HepG2 (cell line): ENCODE data around the gene SAMD13. TPM values are rescaled to one million over a fixed set of nuclear protein-coding genes. Genes with fewer than 3 reads are reported as not detected.

Experiments
- POGK ChIP-seq: sonication (generic); formaldehyde crosslinking; conservative IDR thresholded peaks from 2 replicates; pipeline ENCODE4 v1.8.0; 2022; ENCODE audit warnings: mild to moderate bottlenecking, moderate library complexity, missing genetic modification reagents
- ZGPAT ChIP-seq: IDR thresholded peaks from 2 replicates; pipeline ENCODE4 v1.6.1; 2016; ENCODE audit warnings: mild to moderate bottlenecking
- ZNF766 ChIP-seq: sonication (generic); formaldehyde crosslinking; IDR thresholded peaks from 2 replicates; pipeline ENCODE4 v1.5.0; 2020; ENCODE audit warnings: missing genetic modification reagents, borderline replicate concordance
- polyA plus RNA-seq, 8 experiments: library from polyadenylated mRNA; depleted of rRNA in 3 of 8; stranded (reverse) in 7 of 8; unstranded in 1 of 8; fragments of >200 nt; fragmentation: Illumina TruSeq in 4 of 8; extraction: Trizol in 4 of 8; gene quantifications; 2 replicates each; pipeline versions ENCODE4 v1.2.1 to v1.2.3, GENCODE V29; 2011 to 2016; ENCODE audit warnings: low read depth in 4 of 8, missing spikeins in 1 of 8, mixed read lengths in 1 of 8; ENCODE audit not compliant: insufficient read depth in 1 of 8
- total RNA-seq, 5 experiments: library from RNA; depleted of rRNA; stranded (reverse); fragments of >200 nt; fragmentation: Illumina TruSeq; extraction: Trizol; gene quantifications; 2 replicates each; pipeline ENCODE4 v1.2.3, GENCODE V29; 2016; ENCODE audit warnings: low read depth in 1 of 5
- TF ChIP-seq, protein P1 (sequence below): sonication (generic); formaldehyde crosslinking; IDR thresholded peaks from 2 replicates; pipeline ENCODE4 v1.5.1; 2020; ENCODE audit warnings: mild to moderate bottlenecking, missing genetic modification reagents, moderate library complexity

Gene SAMD13
- total and polyA plus RNA-seq, 2 of the 13 experiments (the other 11 are each of a cell fraction or from before 2014, with no cell fraction given): 0.09 to 0.18 TPM

- TF ChIP-seq, protein P1, sequence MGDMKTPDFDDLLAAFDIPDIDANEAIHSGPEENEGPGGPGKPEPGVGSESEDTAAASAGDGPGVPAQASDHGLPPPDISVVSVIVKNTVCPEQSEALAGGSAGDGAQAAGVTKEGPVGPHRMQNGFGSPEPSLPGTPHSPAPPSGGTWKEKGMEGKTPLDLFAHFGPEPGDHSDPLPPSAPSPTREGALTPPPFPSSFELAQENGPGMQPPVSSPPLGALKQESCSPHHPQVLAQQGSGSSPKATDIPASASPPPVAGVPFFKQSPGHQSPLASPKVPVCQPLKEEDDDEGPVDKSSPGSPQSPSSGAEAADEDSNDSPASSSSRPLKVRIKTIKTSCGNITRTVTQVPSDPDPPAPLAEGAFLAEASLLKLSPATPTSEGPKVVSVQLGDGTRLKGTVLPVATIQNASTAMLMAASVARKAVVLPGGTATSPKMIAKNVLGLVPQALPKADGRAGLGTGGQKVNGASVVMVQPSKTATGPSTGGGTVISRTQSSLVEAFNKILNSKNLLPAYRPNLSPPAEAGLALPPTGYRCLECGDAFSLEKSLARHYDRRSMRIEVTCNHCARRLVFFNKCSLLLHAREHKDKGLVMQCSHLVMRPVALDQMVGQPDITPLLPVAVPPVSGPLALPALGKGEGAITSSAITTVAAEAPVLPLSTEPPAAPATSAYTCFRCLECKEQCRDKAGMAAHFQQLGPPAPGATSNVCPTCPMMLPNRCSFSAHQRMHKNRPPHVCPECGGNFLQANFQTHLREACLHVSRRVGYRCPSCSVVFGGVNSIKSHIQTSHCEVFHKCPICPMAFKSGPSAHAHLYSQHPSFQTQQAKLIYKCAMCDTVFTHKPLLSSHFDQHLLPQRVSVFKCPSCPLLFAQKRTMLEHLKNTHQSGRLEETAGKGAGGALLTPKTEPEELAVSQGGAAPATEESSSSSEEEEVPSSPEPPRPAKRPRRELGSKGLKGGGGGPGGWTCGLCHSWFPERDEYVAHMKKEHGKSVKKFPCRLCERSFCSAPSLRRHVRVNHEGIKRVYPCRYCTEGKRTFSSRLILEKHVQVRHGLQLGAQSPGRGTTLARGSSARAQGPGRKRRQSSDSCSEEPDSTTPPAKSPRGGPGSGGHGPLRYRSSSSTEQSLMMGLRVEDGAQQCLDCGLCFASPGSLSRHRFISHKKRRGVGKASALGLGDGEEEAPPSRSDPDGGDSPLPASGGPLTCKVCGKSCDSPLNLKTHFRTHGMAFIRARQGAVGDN (CRISPR knock-in tag): peak; percentile 62
- no peak for TF ChIP-seq ZNF766 (CRISPR knock-in tag)
- TF ChIP-seq POGK: peak; percentile 99
- TF ChIP-seq ZGPAT (CRISPR knock-in tag): peak; percentile 40; the same call in 1 of the 2 replicates
- TF ChIP-seq, all 625 proteins: peak for 25
Observed at GRCh38 chr1:84298684-84299535, 2.6 kb upstream of the SAMD13 start (continued).
